NOMO-1 (cell line): ENCODE results near the gene TIGD2.
A peak's percentile ranks its signal among the peaks of the same experiment; 100 is the strongest.
"Not testable (repeated sequence)": the region's sequence is repeated elsewhere in the genome, so short reads cannot be mapped to it uniquely, and the experiment has no call there.

ENCODE experiments used
- DNase-seq, 2 experiments: peaks; one replicate each; lab custom pipeline; 2025; ENCODE audit not compliant: unreplicated experiment in 2 of 2; lab: John Stamatoyannopoulos, UW

The TIGD2 gene

GRCh38 chr4:89117115-89117514, 5.8 kb downstream of the TIGD2 start:
- no peak for DNase-seq

GRCh38 chr4:89119166-89119565, 7.8 kb downstream of the TIGD2 start:
- no peak for DNase-seq

GRCh38 chr4:89119836-89120235, 8.5 kb downstream of the TIGD2 start:
- no peak for DNase-seq

DNA sequence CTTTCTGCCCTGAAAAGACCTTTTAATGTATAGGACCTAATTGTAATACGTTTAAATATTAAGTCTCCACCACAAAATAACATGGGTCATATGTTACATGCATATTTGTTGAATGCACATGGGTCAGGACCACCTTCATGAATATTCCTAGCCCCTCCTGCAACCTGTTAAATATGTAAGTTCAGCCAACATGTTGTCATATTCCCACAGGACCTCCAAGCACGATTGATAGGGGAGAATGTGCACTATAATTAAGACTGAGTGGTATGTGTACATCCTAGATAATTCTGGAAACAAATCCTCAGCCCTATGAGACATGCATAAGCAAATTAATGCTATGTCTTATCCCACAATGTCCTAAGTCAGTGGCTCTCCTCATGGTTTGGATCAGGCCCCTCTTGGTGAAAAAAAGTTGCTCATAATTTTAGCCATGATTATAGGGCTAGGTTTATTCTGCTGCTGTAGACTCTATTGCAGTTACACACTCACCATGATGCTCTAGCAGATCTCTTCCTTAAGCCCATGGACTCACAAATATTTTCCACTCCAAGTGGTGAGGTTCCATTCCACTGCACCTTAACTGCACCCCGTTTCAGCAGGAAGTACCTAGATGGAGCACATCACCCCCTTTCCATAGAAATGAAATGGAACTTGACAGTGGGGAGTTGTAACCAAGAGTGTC, 10.2 kb downstream of the TIGD2 start:
- no peak for DNase-seq

DNA sequence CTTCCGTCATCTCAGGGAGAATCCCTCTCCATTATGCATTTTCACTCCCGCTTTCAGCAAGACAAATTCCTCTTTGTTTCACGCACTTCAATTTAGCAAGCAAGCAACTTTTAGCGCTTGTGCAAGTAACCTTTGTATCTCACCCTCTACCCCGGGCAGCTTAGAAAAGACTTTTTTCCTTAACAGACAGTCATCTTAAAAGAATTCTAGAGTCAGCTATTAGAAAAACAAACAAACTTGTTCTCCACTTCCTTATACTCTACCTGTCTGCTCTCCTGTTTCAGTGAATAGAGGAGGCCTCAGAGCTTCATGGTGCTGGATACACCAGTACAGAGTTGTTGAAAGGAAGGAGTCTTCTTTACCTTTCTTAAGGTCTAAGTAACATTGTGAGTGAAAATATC, 12.1 kb downstream of the TIGD2 start:
- no peak for DNase-seq

- no peak for DNase-seq
Measured at GRCh38 chr4:89125901-89126782, 14.8 kb downstream of the TIGD2 start.

DNA sequence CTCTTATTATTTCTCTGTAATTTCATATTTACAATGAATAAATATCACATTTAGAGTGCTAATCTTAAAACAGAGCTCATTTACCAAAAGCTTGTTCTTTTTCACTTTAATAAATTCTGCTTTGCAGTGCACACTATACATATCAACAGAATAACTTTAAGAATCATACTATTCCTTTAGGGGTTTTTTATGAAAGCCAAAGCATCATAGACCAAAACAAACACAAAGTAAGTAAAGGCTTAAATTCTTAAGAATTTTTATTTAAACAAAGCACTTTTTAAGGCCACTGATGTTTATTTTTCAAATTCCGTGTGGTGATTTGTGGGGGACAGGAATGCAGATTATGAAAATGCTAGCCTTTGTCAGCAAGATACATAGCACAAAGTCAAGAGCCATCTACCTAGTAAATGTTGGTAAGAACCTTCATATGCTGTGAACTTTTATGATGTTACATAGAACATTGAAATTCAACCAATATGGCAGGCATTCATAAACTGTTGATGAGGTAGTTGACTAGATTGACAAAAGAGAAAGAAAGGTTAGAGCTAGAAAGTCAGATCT, 17.8 kb downstream of the TIGD2 start:
- no peak for DNase-seq

GRCh38 chr4:89134775-89135319, 23.5 kb downstream of the TIGD2 start:
- DNase-seq: no peak

GRCh38 chr4:89136525-89136924, 25.2 kb downstream of the TIGD2 start:
- no peak for DNase-seq

GRCh38 chr4:89137231-89137630, 25.9 kb downstream of the TIGD2 start:
- DNase-seq: no peak

DNA sequence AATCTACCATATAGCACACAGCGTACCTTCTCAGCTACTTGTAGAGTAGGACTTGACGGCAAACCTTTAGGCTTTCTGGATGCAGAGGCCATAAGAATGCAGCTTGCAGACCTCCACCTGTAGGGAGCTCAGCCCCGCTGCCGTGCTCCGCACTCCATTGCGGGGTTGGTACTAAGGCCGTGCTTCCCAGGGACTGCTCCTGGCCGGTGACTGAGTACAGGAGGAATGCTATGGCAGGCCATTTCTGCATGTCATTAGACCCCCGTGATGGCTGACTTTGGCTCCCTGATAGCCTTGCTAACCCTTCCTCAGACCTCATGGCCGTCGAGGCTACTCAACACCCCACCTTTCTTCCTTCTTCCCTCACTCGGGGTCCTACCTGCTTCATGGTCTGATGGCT, 26.4 kb downstream of the TIGD2 start:
- no peak for DNase-seq

- no peak for DNase-seq
Measured at GRCh38 chr4:89140168-89140759, 28.9 kb downstream of the TIGD2 start.

DNA sequence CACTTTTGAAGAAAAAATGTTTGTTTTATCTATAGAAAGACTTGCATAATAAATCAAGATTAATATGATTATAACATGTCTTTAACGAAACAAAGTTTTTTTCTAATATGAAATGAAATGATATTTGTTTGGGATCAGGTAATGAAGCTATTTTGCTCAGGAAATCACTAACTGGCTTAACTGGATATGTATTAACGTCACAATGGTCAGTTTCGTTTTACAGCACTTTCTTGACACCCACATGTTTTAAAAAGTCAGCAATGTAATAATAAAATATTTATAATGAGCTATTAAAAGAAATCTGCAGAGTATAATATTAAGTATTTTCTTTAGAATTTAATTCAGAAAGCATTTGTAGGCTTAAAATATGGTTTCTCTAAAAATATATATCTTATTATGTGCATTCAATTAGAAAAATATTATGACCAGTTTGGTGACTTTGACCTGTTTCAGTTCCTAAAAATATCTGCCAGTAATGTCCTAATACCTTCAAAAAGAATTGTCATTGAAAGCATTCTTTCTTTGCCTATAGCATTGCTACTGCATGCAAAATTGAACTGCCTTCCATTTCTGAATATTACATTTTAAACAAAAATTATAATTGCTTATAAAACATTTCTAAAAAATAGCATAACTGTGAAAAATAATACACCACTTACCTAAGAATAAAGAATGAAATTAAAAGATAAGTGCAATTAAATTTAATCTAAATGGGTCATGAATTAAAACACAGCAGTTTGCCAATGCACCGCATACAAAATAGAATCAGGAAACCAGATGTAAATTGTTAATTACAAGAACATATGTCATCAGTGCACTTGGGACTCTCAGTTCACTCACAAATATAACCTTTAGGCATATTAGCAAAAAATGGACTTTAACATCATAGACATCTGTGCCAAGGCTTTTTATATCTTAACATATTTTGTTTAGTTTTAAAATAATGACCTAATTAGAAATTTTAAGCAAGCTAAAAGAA, 31.6 kb downstream of the TIGD2 start:
- no peak for DNase-seq

DNA sequence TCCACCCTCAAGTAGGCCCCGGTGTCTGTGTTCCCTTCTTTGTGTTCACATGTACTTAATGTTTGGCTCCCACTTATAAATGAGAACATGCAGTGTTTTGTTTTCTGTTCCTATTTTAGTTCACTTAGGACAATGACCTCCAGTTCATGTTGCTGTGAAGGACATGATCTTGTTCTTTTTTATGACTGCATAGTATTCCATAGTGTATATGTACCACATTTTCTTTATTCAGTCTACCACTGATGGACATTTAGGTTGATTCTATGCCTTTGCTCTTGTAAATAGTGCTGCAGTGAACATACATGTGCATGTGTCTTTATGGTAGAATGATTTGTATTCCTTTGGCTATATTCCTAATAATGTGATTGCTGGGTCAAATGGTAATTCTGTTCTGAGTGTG, 33.3 kb downstream of the TIGD2 start:
- not testable (repeated sequence) for DNase-seq

DNA sequence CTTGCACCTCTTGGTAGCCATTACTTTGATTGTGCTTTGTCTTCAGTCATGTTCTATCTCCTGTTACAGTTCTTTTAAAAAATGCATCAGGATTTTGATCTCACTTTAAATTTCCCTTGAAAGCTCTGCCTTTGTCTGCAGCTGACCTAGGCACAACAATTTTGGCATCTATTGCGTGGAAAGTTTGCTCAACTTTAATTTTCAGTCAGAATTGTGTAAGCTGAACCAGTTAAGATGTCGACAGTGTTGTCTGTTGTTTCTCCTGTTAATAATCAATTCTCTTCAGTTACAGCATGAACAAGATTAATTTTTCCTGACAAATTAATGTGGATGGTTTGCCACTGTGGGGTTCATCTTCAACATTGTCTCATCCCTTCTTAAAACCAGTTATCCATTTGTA, 34.9 kb downstream of the TIGD2 start:
- DNase-seq: no peak

- no peak for DNase-seq
Measured at GRCh38 chr4:89152972-89153371, 41.6 kb downstream of the TIGD2 start.

GRCh38 chr4:89156174-89156914, 45.0 kb downstream of the TIGD2 start:
- DNase-seq: no peak

GRCh38 chr4:89157488-89158024, 46.2 kb downstream of the TIGD2 start:
- DNase-seq: no peak

DNA sequence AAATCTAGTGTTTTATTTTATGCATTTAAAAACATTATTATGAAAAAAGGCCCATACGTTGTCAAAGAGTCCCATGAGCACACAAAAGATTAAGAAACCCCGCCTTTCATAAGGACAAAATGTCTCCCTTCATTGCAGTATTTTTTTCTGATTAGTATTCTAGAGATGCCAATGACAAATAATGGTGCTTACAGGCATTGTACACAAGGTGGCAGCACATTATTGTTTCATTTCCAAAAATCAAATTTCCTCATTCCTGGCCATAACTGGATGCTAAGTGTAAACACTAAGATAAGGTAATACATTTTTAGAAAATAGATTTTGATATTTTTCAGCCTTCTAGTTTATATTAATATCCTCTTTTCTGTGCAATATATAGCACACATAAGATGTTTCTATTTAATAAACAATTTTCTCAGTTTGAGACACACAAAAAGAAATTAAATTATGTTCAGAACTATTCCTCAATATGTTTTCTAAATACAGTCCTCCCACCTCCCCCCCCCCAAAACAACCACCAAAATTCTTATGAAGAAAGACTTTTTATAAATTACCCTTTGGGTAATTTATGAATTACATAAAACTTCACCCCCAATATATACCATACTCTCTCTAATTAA, 47.7 kb downstream of the TIGD2 start:
- peak in 1 of 2 experiments; percentile 56 for DNase-seq
